ENCODE results near the gene ABHD10. TPM values are rescaled to one million over a fixed set of nuclear protein-coding genes. Genes with fewer than 3 reads are reported as not detected.
A peak's percentile ranks its signal among the peaks of the same experiment; 100 is the strongest.

The ABHD10 gene
- 15.1 TPM for polyA plus RNA-seq (2012; ENCODE audit: insufficient read length, low read depth)

- TF ChIP-seq SIN3A (IDR thresholded peaks at IDR 0.05; ENCODE audit: borderline replicate concordance, insufficient read depth, low read length) = no peak
- TF ChIP-seq FOXP2 (optimal IDR thresholded peaks at IDR 0.05; ENCODE audit: borderline replicate concordance, extremely low read depth, extremely low read length, insufficient read depth) = peak; percentile 72
- peak; percentile 89 for TF ChIP-seq POLR2AphosphoS5 (IDR thresholded peaks at IDR 0.05; ENCODE audit: low read depth, low read length)
- TF ChIP-seq TAF1 (IDR thresholded peaks at IDR 0.05; ENCODE audit: borderline replicate concordance, insufficient read depth, low read length) = peak; percentile 68; the same call in 1 of the 2 replicates
These were observed at the start of gene ABHD10 for GRCh38 chr3:111978583-111979433. Gene ABHD10 (plus strand): TSS chr3:111979026. CDS start chr3:111979062, 36 bp downstream.

DNA sequence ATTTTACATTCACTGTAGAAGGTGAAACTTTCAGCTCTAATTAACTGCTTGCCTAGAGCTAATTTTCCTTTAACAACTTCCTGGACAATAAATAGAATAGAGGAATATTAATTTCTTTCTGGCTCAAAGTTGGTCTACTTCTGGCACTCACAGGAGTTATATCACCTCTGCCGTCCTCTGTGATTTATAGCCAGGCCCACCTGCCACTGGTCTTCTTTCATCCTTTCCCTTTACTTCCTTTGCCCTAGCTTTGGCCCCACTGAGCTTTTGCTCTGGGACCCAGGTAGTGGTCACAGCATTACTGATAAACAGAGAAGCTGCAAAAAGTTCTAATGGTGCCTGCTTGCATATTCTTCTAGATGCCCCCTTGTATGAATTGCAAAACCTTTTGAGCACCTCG is 49.3 kb upstream of the ABHD10 start:
- TF ChIP-seq POLR2AphosphoS5 (IDR thresholded peaks at IDR 0.05; ENCODE audit: low read depth, low read length) (no peak), FOXP2 (optimal IDR thresholded peaks at IDR 0.05; ENCODE audit: borderline replicate concordance, extremely low read depth, extremely low read length, insufficient read depth) (no peak), TAF1 (IDR thresholded peaks at IDR 0.05; ENCODE audit: borderline replicate concordance, insufficient read depth, low read length) (no peak), SIN3A (IDR thresholded peaks at IDR 0.05; ENCODE audit: borderline replicate concordance, insufficient read depth, low read length) (no peak)
- TF ChIP-seq, protein P1, sequence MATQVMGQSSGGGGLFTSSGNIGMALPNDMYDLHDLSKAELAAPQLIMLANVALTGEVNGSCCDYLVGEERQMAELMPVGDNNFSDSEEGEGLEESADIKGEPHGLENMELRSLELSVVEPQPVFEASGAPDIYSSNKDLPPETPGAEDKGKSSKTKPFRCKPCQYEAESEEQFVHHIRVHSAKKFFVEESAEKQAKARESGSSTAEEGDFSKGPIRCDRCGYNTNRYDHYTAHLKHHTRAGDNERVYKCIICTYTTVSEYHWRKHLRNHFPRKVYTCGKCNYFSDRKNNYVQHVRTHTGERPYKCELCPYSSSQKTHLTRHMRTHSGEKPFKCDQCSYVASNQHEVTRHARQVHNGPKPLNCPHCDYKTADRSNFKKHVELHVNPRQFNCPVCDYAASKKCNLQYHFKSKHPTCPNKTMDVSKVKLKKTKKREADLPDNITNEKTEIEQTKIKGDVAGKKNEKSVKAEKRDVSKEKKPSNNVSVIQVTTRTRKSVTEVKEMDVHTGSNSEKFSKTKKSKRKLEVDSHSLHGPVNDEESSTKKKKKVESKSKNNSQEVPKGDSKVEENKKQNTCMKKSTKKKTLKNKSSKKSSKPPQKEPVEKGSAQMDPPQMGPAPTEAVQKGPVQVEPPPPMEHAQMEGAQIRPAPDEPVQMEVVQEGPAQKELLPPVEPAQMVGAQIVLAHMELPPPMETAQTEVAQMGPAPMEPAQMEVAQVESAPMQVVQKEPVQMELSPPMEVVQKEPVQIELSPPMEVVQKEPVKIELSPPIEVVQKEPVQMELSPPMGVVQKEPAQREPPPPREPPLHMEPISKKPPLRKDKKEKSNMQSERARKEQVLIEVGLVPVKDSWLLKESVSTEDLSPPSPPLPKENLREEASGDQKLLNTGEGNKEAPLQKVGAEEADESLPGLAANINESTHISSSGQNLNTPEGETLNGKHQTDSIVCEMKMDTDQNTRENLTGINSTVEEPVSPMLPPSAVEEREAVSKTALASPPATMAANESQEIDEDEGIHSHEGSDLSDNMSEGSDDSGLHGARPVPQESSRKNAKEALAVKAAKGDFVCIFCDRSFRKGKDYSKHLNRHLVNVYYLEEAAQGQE (IDR thresholded peaks at IDR 0.05; ENCODE audit: insufficient read depth in 1 of 2, low read depth in 2 of 2, low read length in 2 of 2) = no peak

GRCh38 chr3:111932946-111933345 is 45.9 kb upstream of the ABHD10 start:
- TF ChIP-seq POLR2AphosphoS5 (IDR thresholded peaks at IDR 0.05; ENCODE audit: low read depth, low read length) (no peak), FOXP2 (optimal IDR thresholded peaks at IDR 0.05; ENCODE audit: borderline replicate concordance, extremely low read depth, extremely low read length, insufficient read depth) (no peak), SIN3A (IDR thresholded peaks at IDR 0.05; ENCODE audit: borderline replicate concordance, insufficient read depth, low read length) (no peak), TAF1 (IDR thresholded peaks at IDR 0.05; ENCODE audit: borderline replicate concordance, insufficient read depth, low read length) (no peak)
- TF ChIP-seq, protein P1 (IDR thresholded peaks at IDR 0.05; ENCODE audit: insufficient read depth in 1 of 2, low read depth in 2 of 2, low read length in 2 of 2) = no peak

GRCh38 chr3:111936191-111936841 is 42.5 kb upstream of the ABHD10 start:
- TF ChIP-seq POLR2AphosphoS5 (IDR thresholded peaks at IDR 0.05; ENCODE audit: low read depth, low read length) (no peak), FOXP2 (optimal IDR thresholded peaks at IDR 0.05; ENCODE audit: borderline replicate concordance, extremely low read depth, extremely low read length, insufficient read depth) (no peak), SIN3A (IDR thresholded peaks at IDR 0.05; ENCODE audit: borderline replicate concordance, insufficient read depth, low read length) (no peak), TAF1 (IDR thresholded peaks at IDR 0.05; ENCODE audit: borderline replicate concordance, insufficient read depth, low read length) (no peak)
- TF ChIP-seq, protein P1 (IDR thresholded peaks at IDR 0.05; ENCODE audit: insufficient read depth in 1 of 2, low read depth in 2 of 2, low read length in 2 of 2) = no peak

DNA sequence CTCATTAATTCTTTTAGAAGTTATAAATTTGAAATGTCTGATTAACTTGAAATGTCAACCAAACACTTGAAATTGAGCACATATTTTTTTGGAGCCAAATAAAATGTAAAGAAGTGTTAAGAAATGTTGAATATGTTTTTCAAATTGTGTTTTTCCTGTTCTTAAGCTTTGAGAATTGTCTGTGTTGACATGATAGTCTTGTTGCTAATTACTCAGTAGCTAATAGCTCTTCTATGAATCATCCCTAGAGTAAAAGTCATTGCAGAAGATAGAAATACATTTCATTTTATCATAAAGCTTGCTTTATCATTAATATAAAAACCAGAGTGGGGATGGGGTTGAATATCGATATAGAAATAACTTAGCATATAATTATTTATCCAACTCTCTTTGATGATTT is 41.9 kb upstream of the ABHD10 start:
- TF ChIP-seq TAF1 (IDR thresholded peaks at IDR 0.05; ENCODE audit: borderline replicate concordance, insufficient read depth, low read length) (no peak), FOXP2 (optimal IDR thresholded peaks at IDR 0.05; ENCODE audit: borderline replicate concordance, extremely low read depth, extremely low read length, insufficient read depth) (no peak), SIN3A (IDR thresholded peaks at IDR 0.05; ENCODE audit: borderline replicate concordance, insufficient read depth, low read length) (no peak), POLR2AphosphoS5 (IDR thresholded peaks at IDR 0.05; ENCODE audit: low read depth, low read length) (no peak)
- TF ChIP-seq, protein P1 (IDR thresholded peaks at IDR 0.05; ENCODE audit: insufficient read depth in 1 of 2, low read depth in 2 of 2, low read length in 2 of 2) = no peak
